H1 (cell line): ENCODE results near the gene PC. TPM values are rescaled to one million over a fixed set of nuclear protein-coding genes. Genes with fewer than 3 reads are reported as not detected.

ENCODE experiments used
- RNF2 ChIP-seq: fragments of 200-900, 300-1000 bp; sonication (generic); IDR thresholded peaks from 2 replicates; pipeline ENCODE4 v1.7.1; 2016; ENCODE audit warnings: borderline replicate concordance, low read depth, mild to moderate bottlenecking, antibody characterized with exemption, low read length; ENCODE audit not compliant: poor library complexity, severe bottlenecking; ENCODE audit errors: missing control alignments
- polyA plus RNA-seq, 7 experiments: library from polyadenylated mRNA; depleted of rRNA in 3 of 7; stranded (reverse) in 5 of 7; unstranded in 2 of 7; fragments of >200 nt in 5 of 7; fragments of 200-250 nt in 2 of 7; gene quantifications; 1 replicate in 5 of 7; 2 replicates in 1 of 7; 4 replicates in 1 of 7; pipeline versions ENCODE4 v1.2.1 to v1.2.3, GENCODE V29; 2011 to 2013; ENCODE audit warnings: missing spikeins in 2 of 7, mixed read lengths in 2 of 7
- total RNA-seq: library from RNA; stranded (reverse); fragmentation: NEBNext Ultra II Directional; extraction: Animal tissue kit (Norgen Biotek cat#: 25700); gene quantifications from 2 replicates; pipeline ENCODE4 v1.2.1, GENCODE V29; 2021

Gene PC
- total and polyA plus RNA-seq, 2 of the 8 experiments (the other 6 are each of a cell fraction or from before 2014, with no cell fraction given): 11.5 to 27.5 TPM

DNA sequence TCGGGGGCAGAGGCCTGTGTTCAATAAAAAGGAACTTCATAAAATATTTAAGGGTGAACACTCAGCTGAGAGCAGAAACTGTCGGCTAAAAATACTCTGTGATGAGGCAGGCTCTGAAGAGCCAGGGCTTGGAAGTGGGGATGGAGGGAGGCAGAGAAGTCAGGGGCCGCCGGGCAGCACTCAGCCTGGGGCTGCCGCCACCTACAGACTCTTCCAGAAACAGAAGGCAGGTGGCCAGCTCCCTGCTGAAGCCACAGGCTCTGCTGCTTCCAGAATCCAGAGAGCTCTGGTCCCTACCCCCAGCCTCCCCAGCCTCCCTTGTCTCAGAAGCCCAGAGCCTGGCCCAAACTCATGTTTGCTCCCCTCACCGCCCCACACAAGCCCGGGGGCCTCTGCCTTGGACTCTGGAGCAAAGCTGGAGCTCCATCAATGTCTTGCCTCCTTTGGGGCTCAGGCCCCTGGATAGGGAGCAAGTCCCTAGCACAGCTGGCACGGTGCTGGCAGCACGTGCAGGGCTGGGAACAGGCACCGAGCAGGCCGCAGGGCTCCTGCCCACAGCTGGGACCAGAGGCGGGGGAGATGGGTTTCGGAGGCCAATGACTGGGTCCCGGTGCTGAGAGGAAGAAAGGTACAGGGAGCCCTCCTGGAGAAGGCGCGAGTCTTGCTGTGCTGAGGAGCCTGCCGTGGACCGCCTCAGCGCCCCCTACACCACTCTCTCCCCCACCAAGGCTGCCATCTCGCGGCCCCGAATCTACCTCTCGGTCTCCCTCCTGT lies 93.1 kb downstream of the PC start (continued):
- no peak for TF ChIP-seq RNF2
